Measurements from ENCODE around the gene UCP3.

DNA sequence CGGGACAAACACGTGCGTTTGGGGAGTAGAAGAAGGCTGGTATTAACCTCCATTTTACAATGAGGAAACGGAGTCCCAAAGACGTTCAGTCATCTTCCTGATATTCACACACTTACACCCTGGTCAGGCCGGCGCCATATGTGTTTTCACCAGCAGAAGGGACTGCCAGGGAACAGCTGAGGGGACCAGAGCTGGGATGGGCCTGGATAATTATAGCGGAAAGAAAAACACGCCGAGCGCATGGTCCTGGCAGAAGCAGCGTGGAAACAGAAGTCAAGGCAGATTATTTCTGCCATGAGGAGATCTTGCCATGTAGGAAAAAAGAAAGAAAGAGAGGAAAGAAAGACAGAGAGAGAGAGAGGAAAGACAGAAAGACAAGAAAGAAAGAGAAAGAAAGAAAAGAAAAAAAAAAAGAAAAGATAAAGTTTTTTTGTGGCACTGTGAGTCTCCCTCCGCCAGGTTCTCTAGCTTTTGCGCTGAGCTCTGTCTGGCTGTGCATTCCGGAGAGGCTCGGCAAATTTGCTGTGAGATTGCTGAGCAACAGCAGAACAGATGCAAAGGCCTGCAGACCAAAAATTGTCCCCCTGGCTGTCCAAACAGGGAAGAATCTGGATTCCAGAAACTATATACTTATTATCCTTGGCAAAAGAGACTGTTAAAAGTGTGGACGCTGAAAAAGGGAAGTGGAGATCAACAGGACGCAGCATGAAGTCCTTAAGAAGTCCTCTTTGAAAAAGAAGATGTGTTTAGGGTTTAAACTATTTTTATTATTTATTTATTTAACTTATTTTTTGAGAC, 24.9 kb downstream of the UCP3 start:
- TF ChIP-seq ARNTL (CRISPR knock-in tag; IDR thresholded peaks at IDR 0.05; ENCODE audit: borderline replicate concordance, low read depth): no peak
- TF ChIP-seq ZFP3 (CRISPR knock-in tag; IDR thresholded peaks at IDR 0.05): no peak
- TF ChIP-seq TCF4 (CRISPR knock-in tag; IDR thresholded peaks at IDR 0.05; ENCODE audit: borderline replicate concordance): no peak
- TF ChIP-seq GLIS3 (CRISPR knock-in tag; IDR thresholded peaks at IDR 0.05): no peak
- TF ChIP-seq, protein P1, sequence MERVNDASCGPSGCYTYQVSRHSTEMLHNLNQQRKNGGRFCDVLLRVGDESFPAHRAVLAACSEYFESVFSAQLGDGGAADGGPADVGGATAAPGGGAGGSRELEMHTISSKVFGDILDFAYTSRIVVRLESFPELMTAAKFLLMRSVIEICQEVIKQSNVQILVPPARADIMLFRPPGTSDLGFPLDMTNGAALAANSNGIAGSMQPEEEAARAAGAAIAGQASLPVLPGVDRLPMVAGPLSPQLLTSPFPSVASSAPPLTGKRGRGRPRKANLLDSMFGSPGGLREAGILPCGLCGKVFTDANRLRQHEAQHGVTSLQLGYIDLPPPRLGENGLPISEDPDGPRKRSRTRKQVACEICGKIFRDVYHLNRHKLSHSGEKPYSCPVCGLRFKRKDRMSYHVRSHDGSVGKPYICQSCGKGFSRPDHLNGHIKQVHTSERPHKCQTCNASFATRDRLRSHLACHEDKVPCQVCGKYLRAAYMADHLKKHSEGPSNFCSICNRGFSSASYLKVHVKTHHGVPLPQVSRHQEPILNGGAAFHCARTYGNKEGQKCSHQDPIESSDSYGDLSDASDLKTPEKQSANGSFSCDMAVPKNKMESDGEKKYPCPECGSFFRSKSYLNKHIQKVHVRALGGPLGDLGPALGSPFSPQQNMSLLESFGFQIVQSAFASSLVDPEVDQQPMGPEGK (CRISPR knock-in tag; IDR thresholded peaks at IDR 0.05; ENCODE audit: borderline replicate concordance): no peak
- no peak for TF ChIP-seq TOX (CRISPR knock-in tag; IDR thresholded peaks at IDR 0.05; ENCODE audit: borderline replicate concordance)
- no peak for TF ChIP-seq ESRRG (CRISPR knock-in tag; IDR thresholded peaks at IDR 0.05)
- no peak for TF ChIP-seq CSDC2 (CRISPR knock-in tag; IDR thresholded peaks at IDR 0.05)
- no peak for TF ChIP-seq ZNF565 (CRISPR knock-in tag; conservative IDR thresholded peaks at IDR 0.05; ENCODE audit: low read depth)
- TF ChIP-seq ZC3H10 (CRISPR knock-in tag; IDR thresholded peaks at IDR 0.05): no peak
- no peak for TF ChIP-seq BACH2 (CRISPR knock-in tag; IDR thresholded peaks at IDR 0.05; ENCODE audit: borderline replicate concordance)
- TF ChIP-seq ZFP30 (CRISPR knock-in tag; IDR thresholded peaks at IDR 0.05): no peak
- TF ChIP-seq RARB (CRISPR knock-in tag; IDR thresholded peaks at IDR 0.05): no peak

Measured in SK-N-SH treated with all-trans-retinoic acid at 6 μM for 48 hours (cell line).